Mesenchymal stem cell (in vitro differentiated cells and primary cell): ENCODE results near the gene PER2.

Source experiments
- DNase-seq: peaks from one replicate; pipeline ENCODE4 v3.0.0-alpha.2; 2013
- H2AFZ ChIP-seq: one replicate; pipeline ENCODE4 v1.6.1; 2013; ENCODE audit warnings: low read depth, mild to moderate bottlenecking, control low read depth, inconsistent platforms, low read length, moderate library complexity
- H2AK5ac ChIP-seq: 2 replicates; pipeline ENCODE4 v1.6.1; 2013; ENCODE audit warnings: low read length, moderate library complexity, mild to moderate bottlenecking, inconsistent platforms; ENCODE audit not compliant: severe bottlenecking
- H2BK120ac ChIP-seq: one replicate; pipeline ENCODE4 v1.6.1; 2013; ENCODE audit warnings: low read depth, mild to moderate bottlenecking, inconsistent platforms, low read length, moderate library complexity
- H2BK12ac ChIP-seq, 2 experiments: one replicate each; pipeline ENCODE4 v1.6.1; 2013; ENCODE audit warnings: inconsistent platforms in 2 of 2, low read length in 2 of 2, mild to moderate bottlenecking in 2 of 2, moderate library complexity in 2 of 2, control low read depth in 1 of 2
- H2BK15ac ChIP-seq: one replicate; pipeline ENCODE4 v1.6.1; 2013; ENCODE audit warnings: mild to moderate bottlenecking, low read depth, inconsistent platforms; ENCODE audit not compliant: poor library complexity, severe bottlenecking
- H2BK5ac ChIP-seq: 2 replicates; pipeline ENCODE4 v1.6.1; 2013; ENCODE audit warnings: low read depth, mild to moderate bottlenecking, low read length, control low read depth, inconsistent platforms; ENCODE audit not compliant: poor library complexity, severe bottlenecking
- H3K14ac ChIP-seq, 2 experiments: one replicate each; pipeline ENCODE4 v1.6.1; 2013; ENCODE audit warnings: inconsistent platforms in 2 of 2, low read length in 2 of 2, control low read depth in 1 of 2, mild to moderate bottlenecking in 1 of 2, moderate library complexity in 1 of 2
- H3K18ac ChIP-seq, 2 experiments: one replicate each; pipeline ENCODE4 v1.6.1; 2013; ENCODE audit warnings: inconsistent platforms in 2 of 2, low read length in 2 of 2, control low read depth in 1 of 2, low read depth in 1 of 2, mild to moderate bottlenecking in 1 of 2
- H3K23ac ChIP-seq, 2 experiments: one replicate each; pipeline ENCODE4 v1.6.1; 2013; ENCODE audit warnings: inconsistent platforms in 2 of 2, low read length in 2 of 2, mild to moderate bottlenecking in 2 of 2, moderate library complexity in 2 of 2, control low read depth in 1 of 2
- H3K27ac ChIP-seq: 2 replicates; pipeline ENCODE4 v1.5.1; 2013; ENCODE audit warnings: mild to moderate bottlenecking, moderate library complexity, low read length, control low read depth, inconsistent platforms; ENCODE audit not compliant: poor library complexity, severe bottlenecking
- H3K27me3 ChIP-seq, 2 experiments: 2 replicates each; pipeline versions ENCODE4 v1.6.1 to v1.7.0; 2013; ENCODE audit warnings: low read length in 2 of 2, mild to moderate bottlenecking in 2 of 2, moderate library complexity in 2 of 2, control low read depth in 1 of 2, inconsistent platforms in 1 of 2; ENCODE audit not compliant: control insufficient read depth in 1 of 2, insufficient read depth in 1 of 2
- H3K36me3 ChIP-seq, 2 experiments: 2 replicates each; pipeline versions ENCODE4 v1.6.1 to v1.7.0; 2013; ENCODE audit warnings: low read length in 2 of 2, control low read depth in 1 of 2, inconsistent platforms in 1 of 2, low read depth in 1 of 2, mild to moderate bottlenecking in 1 of 2; ENCODE audit not compliant: insufficient read depth in 2 of 2, control insufficient read depth in 1 of 2
- H3K4ac ChIP-seq, 2 experiments: one replicate each; pipeline ENCODE4 v1.6.1; 2013; ENCODE audit warnings: inconsistent platforms in 2 of 2, low read length in 2 of 2, mild to moderate bottlenecking in 2 of 2, moderate library complexity in 2 of 2, control low read depth in 1 of 2, low read depth in 1 of 2
- H3K4me1 ChIP-seq: 2 replicates; pipeline ENCODE4 v1.6.1; 2013; ENCODE audit warnings: low read depth, low read length, control low read depth; ENCODE audit not compliant: control insufficient read depth, insufficient read depth
- H3K4me2 ChIP-seq: 2 replicates; pipeline ENCODE4 v1.6.1; 2013; ENCODE audit warnings: low read length, mild to moderate bottlenecking, inconsistent platforms; ENCODE audit not compliant: poor library complexity, severe bottlenecking
- H3K4me3 ChIP-seq, 2 experiments: 2 replicates each; pipeline versions ENCODE4 v1.5.1 to v1.7.0; 2013; ENCODE audit warnings: low read length in 2 of 2, mild to moderate bottlenecking in 2 of 2, control low read depth in 1 of 2, low read depth in 1 of 2; ENCODE audit not compliant: insufficient read depth in 1 of 2
- H3K79me1 ChIP-seq: replicated peaks from 2 replicates; pipeline ENCODE4 v1.6.1; 2013; ENCODE audit warnings: mild to moderate bottlenecking, control low read depth, low read length, inconsistent platforms; ENCODE audit not compliant: poor library complexity, severe bottlenecking
- H3K9ac ChIP-seq: 2 replicates; pipeline ENCODE4 v1.7.0; 2013; ENCODE audit warnings: mild to moderate bottlenecking, low read length, moderate library complexity
- H3K9me3 ChIP-seq: 2 replicates; pipeline ENCODE4 v1.7.0; 2013; ENCODE audit warnings: mild to moderate bottlenecking, low read length; ENCODE audit not compliant: control insufficient read depth
- H4K8ac ChIP-seq: one replicate; pipeline ENCODE4 v1.6.1; 2013; ENCODE audit warnings: inconsistent platforms, mild to moderate bottlenecking, low read length, moderate library complexity
- H4K91ac ChIP-seq: one replicate; pipeline ENCODE4 v1.6.1; 2013; ENCODE audit warnings: mild to moderate bottlenecking, low read length, inconsistent platforms
- WGBS: methylation state at CpG from one replicate; pipeline ENCODE4 v1.1.7; 2013; ENCODE audit warnings: mixed read lengths; 5-methylcytosine and 5-hydroxymethylcytosine counted together

The PER2 gene

GRCh38 chr2:238202326-238203093 is 85.9 kb downstream of the PER2 start:
- Histone ChIP-seq H3K23ac (peak overlapping the region in 1 of 2 experiments; percentile 99), H3K4ac (peak overlapping the region; percentile 85 to 92), H4K8ac (peak overlapping the region; percentile 35), H3K18ac (peak overlapping the region; percentile 46 to 95), H2BK12ac (no peak overlapping the region), H2BK120ac (no peak overlapping the region), H3K9me3 (no peaks in the 10 kb centered on the region), H3K4me1 (peaks cover 15% of the 10 kb centered on the region), H3K79me1 (peaks cover 4% of the 10 kb centered on the region), H2BK5ac (no peak overlapping the region), H3K4me2 (peak overlapping the region; percentile 91), H2BK15ac (no peak overlapping the region), H3K27me3 (peaks cover 0 to 2% of the 10 kb centered on the region in 2 experiments), H4K91ac (no peak overlapping the region), H3K9ac (peak overlapping the region; percentile 96), H2AK5ac (no peak overlapping the region), H3K27ac (no peak overlapping the region), H3K4me3 (peak overlapping the region; percentile 83 to 93), H3K36me3 (peaks cover 3 to 6% of the 10 kb centered on the region in 2 experiments), H3K14ac (peak overlapping the region in 1 of 2 experiments; percentile 18), H2AFZ (no peak overlapping the region)
- DNase-seq = peak; percentile 42
- 11% methylated on average over 26 of the region's 27 CpGs for WGBS
